Mammary epithelial cell (primary cell): Measurements from ENCODE around the gene LIPC.

ENCODE experiments used
- CTCF ChIP-seq, 2 donors: IDR thresholded peaks in 1 of 2; conservative IDR thresholded peaks in 1 of 2; 2 replicates each; pipeline ENCODE4 v1.5.1; 2011 to 2012; ENCODE audit warnings: inconsistent platforms in 2 of 2, low read length in 2 of 2, mild to moderate bottlenecking in 2 of 2, control low read depth in 1 of 2, low read depth in 1 of 2; ENCODE audit not compliant: insufficient read depth in 1 of 2; ENCODE audit errors: extremely low read depth in 1 of 2
- EZH2 ChIP-seq: IDR thresholded peaks from 2 replicates; pipeline ENCODE4 v1.6.1; 2012; ENCODE audit warnings: low read length, inconsistent platforms, borderline replicate concordance

- TF ChIP-seq CTCF (conservative IDR thresholded peaks at IDR 0.05 in 1 of 2, IDR thresholded peaks at IDR 0.05 in 1 of 2; ENCODE audit: extremely low read depth in 1 of 2, insufficient read depth in 1 of 2, low read depth in 1 of 2, low read length in 2 of 2) = no peak
- TF ChIP-seq EZH2 = no peak
Observed at GRCh38 chr15:58595516-58596263, 163.9 kb downstream of the LIPC start.
